MM.1S (cell line): ENCODE data around the gene SPO11.

Experiments
- EZH2 ChIP-seq: fragments of 300-600 bp; sonication (generic); optimal IDR thresholded peaks from 2 replicates; pipeline ENCODE3; 2017; ENCODE audit warnings: low read depth, mild to moderate bottlenecking, antibody characterized with exemption, low read length, mixed read lengths
- EZH2phosphoT487 ChIP-seq: fragments of 300-600 bp; sonication (generic); IDR thresholded peaks from 2 replicates; pipeline ENCODE4 v1.6.1; 2018; ENCODE audit warnings: antibody characterized with exemption, low read length
- TF ChIP-seq, protein P1 (sequence below): fragments of 300-600 bp; sonication (generic); IDR thresholded peaks from 2 replicates; pipeline ENCODE4 v1.5.1; 2016; ENCODE audit warnings: antibody characterized with exemption, low read length, mixed read lengths

DNA sequence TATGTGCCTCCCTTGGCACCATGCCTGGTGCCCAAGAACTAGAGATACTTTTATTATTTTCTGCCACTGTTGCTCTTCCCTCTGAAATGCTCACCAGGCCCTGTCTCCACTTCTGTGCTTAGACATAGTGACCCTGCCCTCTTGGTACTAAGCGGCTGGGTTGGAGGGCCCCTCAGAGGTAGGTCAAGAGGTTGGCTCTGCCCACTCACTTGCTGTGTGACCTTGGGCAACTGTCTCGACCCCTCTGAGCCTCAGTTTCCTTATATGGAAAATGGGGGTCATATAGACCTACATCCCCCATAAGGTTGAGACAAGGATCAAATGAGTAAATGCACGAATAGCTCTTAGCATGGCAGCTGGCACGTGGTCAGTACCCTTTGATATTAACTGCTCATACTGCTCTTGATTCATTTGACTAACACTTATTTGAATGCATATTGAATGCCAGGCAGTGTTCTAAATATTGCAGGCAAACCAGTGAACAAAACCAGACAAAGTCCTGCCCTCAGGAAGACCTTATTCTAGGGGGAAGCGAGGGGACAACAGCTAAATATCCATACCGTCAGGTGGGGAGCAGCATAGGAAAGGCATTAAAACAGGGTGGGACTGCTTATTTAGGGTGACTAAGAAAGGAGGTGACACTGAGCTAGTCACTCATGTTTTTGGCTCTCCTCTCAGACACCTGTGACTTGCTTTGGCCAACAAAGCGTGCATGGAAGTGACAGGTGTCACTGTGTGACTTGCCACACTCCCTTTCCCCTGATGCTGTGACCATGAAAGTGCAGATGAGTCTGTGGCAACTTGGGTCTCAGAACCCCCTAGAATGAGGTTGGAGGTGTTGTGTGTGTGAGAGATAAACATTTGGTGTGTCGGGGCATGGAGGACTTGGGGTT lies 14.3 kb upstream of the SPO11 start:
- TF ChIP-seq, protein P1, sequence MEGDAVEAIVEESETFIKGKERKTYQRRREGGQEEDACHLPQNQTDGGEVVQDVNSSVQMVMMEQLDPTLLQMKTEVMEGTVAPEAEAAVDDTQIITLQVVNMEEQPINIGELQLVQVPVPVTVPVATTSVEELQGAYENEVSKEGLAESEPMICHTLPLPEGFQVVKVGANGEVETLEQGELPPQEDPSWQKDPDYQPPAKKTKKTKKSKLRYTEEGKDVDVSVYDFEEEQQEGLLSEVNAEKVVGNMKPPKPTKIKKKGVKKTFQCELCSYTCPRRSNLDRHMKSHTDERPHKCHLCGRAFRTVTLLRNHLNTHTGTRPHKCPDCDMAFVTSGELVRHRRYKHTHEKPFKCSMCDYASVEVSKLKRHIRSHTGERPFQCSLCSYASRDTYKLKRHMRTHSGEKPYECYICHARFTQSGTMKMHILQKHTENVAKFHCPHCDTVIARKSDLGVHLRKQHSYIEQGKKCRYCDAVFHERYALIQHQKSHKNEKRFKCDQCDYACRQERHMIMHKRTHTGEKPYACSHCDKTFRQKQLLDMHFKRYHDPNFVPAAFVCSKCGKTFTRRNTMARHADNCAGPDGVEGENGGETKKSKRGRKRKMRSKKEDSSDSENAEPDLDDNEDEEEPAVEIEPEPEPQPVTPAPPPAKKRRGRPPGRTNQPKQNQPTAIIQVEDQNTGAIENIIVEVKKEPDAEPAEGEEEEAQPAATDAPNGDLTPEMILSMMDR, result no peak
- no peak for TF ChIP-seq EZH2
- no peak for TF ChIP-seq EZH2phosphoT487
